A549 treated with CpdA at 1 μM for 4 hours (cell line): ENCODE measurements around the gene ELF4. TPM values are rescaled to one million over a fixed set of nuclear protein-coding genes. Genes with fewer than 3 reads are reported as not detected.

Experiments
- total RNA-seq: library from RNA; stranded (reverse); fragments of 200-300 nt; extraction: Qiagen RNA extraction; gene quantifications from 5 replicates; pipeline ENCODE4 v1.2.3, GENCODE V29; 2022; ENCODE audit warnings: low read depth

Gene ELF4
- 29.8 to 35.2 TPM (median 32.8 TPM) in 5 replicates for total RNA-seq

DNA sequence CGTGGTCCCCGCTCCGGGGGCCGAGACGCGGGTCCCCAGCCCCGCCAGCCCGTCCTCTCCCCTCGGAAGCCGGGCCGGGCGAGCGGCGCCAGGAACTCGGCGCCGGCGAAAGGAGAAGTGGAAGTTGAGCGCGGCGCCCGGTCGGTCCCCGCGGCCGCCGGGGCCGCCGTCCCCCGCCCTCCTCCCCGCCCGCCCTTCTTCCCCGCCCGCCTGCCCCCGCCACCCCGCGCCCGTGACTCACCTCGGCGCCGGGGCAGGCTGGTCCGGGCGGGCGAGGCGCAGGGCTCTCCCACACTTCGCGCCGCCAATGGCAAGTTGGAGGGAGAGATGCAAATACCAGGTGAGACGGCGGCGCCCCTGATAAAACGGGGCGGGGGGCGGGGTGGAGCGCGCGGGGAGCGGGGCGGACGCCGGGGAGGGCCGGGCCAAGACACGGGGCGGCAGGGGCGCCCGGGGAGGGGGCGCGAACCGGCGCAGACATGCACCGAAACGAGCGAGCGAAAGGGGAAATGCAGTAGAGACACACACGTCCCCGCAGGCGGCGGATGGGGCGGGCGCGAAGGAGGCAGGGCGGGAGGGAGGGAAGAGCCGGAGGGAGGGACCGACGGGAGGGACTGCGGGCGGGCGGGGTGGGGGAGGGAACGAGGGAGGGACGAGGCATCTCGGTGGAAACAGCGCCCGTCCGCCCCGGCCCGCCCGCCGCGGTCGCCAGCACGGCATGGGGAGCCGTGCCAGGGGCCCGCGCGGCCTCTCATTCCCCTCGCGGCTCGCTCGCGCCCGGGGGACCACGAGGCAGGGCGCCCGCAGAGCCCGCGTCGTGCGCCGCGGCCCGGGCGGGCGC lies at the start of gene ELF4:
Gene ELF4, minus strand, starts transcription at position 119 of the 841 bp plus-strand sequence. CDS start 29,167 bp downstream, outside the sequence.

Other genes with a start within 250 kb of the ELF4 start
- 43.8 to 58.1 TPM (median 48.2 TPM) in 5 replicates for gene UTP14A, start 204.3 kb downstream of the ELF4 start, total RNA-seq
- 5.1 to 10.8 TPM (median 8.9 TPM) in 5 replicates for gene BCORL1, start 127.9 kb downstream of the ELF4 start, total RNA-seq
- gene AIFM1, start 55.3 kb upstream of the ELF4 start, total RNA-seq: 73.3 to 76.6 TPM (median 75.0 TPM) in 5 replicates
- 0.14 to 0.47 TPM (median 0.28 TPM) in 5 replicates for gene RAB33A, start 61.5 kb upstream of the ELF4 start, total RNA-seq
- gene ZNF280C, start 158.4 kb upstream of the ELF4 start, total RNA-seq: 2.5 to 4.9 TPM (median 2.7 TPM) in 5 replicates
- gene SLC25A14, start 229.4 kb upstream of the ELF4 start, total RNA-seq: 18.2 to 21.9 TPM (median 19.6 TPM) in 5 replicates